ENCODE data around the gene SH3RF1. TPM values are rescaled to one million over a fixed set of nuclear protein-coding genes. Genes with fewer than 3 reads are reported as not detected.

SH3RF1 gene
- total and polyA plus RNA-seq, 7 experiments from 2014 or later: 0.08 to 3.8 (median 0.50) TPM; not detected in 3

GRCh38 chr4:169309326-169309967 lies 38.7 kb upstream of the SH3RF1 start:
- intact Hi-C loops (cut with micrococcal nuclease): no loop called here

DNA sequence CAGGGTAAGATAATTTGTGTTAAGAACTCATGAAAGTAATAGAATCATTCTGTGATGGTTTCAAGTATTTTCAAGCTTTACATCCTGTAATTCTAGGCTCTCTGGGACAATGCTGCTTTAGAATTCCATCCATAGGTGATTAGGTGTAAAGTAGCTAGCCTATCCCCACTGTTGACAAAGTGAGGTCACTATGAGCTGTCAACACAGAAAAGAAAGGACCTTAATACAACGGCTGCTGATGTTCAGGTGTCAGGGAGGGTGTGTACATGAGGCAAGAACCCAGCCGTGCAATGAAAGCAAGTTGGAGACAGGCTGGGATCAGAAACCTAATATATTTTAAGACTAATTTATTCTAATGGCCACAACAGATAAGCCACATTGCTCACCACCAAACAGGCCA lies 36.8 kb upstream of the SH3RF1 start:
- Mint-ChIP-seq H3K27ac (no peak overlapping the region), H3K36me3 (no peaks in the 10 kb centered on the region), H3K4me1 (no peaks in the 10 kb centered on the region), H3K9me3 (peaks cover 0 to 3% (median 0%) of the 10 kb centered on the region in 11 donors), H3K4me3 (no peak overlapping the region), H3K27me3 (peaks cover 0 to 7% (median 0%) of the 10 kb centered on the region in 5 donors)
- Histone ChIP-seq H3K36me3 (ENCODE audit: control insufficient read depth in 2 of 3, insufficient read depth in 3 of 3, low read length in 3 of 3) (no peaks in the 10 kb centered on the region), H3K4me3 (ENCODE audit: low read length) (no peak overlapping the region), H3K27ac (ENCODE audit: low read depth, low read length) (no peak overlapping the region), H3K9me3 (ENCODE audit: control insufficient read depth in 2 of 3, low read length in 3 of 3) (no peaks in the 10 kb centered on the region), H3K4me1 (ENCODE audit: control insufficient read depth in 2 of 2, insufficient read depth in 2 of 2, low read length in 2 of 2) (no peaks in the 10 kb centered on the region), H3K27me3 (ENCODE audit: control insufficient read depth in 2 of 2, insufficient read depth in 2 of 2, low read length in 2 of 2) (no peaks in the 10 kb centered on the region)
- ChIA-PET POLR2A (no interaction called here), CTCF (no interaction called here)
- ATAC-seq (no peak), DNase-seq (no peak)
- intact Hi-C loops (cut with micrococcal nuclease): no loop called here

More at GRCh38 chr4:169309326-169309967, 38.7 kb upstream of the SH3RF1 start:
- CTCF ChIA-PET: no interaction called here
- Histone ChIP-seq H3K4me1 (ENCODE audit: control insufficient read depth in 2 of 2, insufficient read depth in 2 of 2, low read length in 2 of 2) (no peaks in the 10 kb centered on the region), H3K9me3 (ENCODE audit: control insufficient read depth in 2 of 3, low read length in 3 of 3) (no peaks in the 10 kb centered on the region), H3K27ac (ENCODE audit: low read depth, low read length) (no peak overlapping the region), H3K27me3 (ENCODE audit: control insufficient read depth in 2 of 2, insufficient read depth in 2 of 2, low read length in 2 of 2) (no peaks in the 10 kb centered on the region), H3K36me3 (ENCODE audit: control insufficient read depth in 2 of 3, insufficient read depth in 3 of 3, low read length in 3 of 3) (no peaks in the 10 kb centered on the region), H3K4me3 (ENCODE audit: low read length) (no peak overlapping the region)
- H3K36me3 Mint-ChIP-seq: no peaks in the 10 kb centered on the region
- no peak overlapping the region for H3K27ac Mint-ChIP-seq
- POLR2A ChIA-PET: no interaction called here
- no peak for DNase-seq
- no peaks in the 10 kb centered on the region for H3K4me1 Mint-ChIP-seq
- H3K27me3 Mint-ChIP-seq: peaks cover 0 to 12% (median 0%) of the 10 kb centered on the region in 5 donors
- no peak overlapping the region for H3K4me3 Mint-ChIP-seq
- ATAC-seq: no peak
- H3K9me3 Mint-ChIP-seq: peaks cover 0 to 3% (median 0%) of the 10 kb centered on the region in 11 donors

DNA sequence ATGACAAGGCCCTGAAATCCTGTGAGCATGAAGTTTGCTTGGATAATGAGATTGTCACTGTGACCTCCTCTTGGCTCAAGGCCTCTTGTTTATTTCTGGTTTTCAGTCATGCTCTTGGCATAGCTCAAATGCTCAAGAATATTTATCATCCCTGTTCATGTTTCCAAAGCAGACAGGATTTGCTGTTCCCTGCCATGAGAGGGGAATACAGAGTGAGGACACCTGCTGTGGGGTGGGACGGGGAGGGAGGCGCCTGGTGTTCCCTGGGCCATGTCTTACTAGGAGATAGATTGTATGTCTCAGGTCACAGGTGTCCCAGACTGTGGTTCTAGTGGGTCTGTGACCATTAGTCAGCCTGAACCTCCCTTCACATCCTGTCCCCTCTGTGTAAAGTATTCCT lies 34.9 kb upstream of the SH3RF1 start:
- H3K4me3 Mint-ChIP-seq: no peak overlapping the region
- peaks cover 0 to 3% (median 0%) of the 10 kb centered on the region in 11 donors for H3K9me3 Mint-ChIP-seq
- ATAC-seq (no peak), DNase-seq (no peak)
- intact Hi-C loops (cut with micrococcal nuclease): no loop called here
- no peaks in the 10 kb centered on the region for H3K36me3 ChIP-seq (ENCODE audit: control insufficient read depth in 2 of 3, insufficient read depth in 3 of 3, low read length in 3 of 3)
- H3K27ac Mint-ChIP-seq: no peak overlapping the region
- H3K9me3 ChIP-seq (ENCODE audit: control insufficient read depth in 2 of 3, low read length in 3 of 3): no peaks in the 10 kb centered on the region
- no peaks in the 10 kb centered on the region for H3K4me1 ChIP-seq (ENCODE audit: control insufficient read depth in 2 of 2, insufficient read depth in 2 of 2, low read length in 2 of 2)
- ChIA-PET POLR2A (no interaction called here), CTCF (no interaction called here)
- H3K27ac ChIP-seq (ENCODE audit: low read depth, low read length): no peak overlapping the region
- H3K36me3 Mint-ChIP-seq: no peaks in the 10 kb centered on the region
- H3K27me3 Mint-ChIP-seq: peaks cover 0 to 4% (median 0%) of the 10 kb centered on the region in 5 donors
- H3K4me3 ChIP-seq (ENCODE audit: low read length): no peak overlapping the region
- H3K4me1 Mint-ChIP-seq: no peaks in the 10 kb centered on the region
- no peaks in the 10 kb centered on the region for H3K27me3 ChIP-seq (ENCODE audit: control insufficient read depth in 2 of 2, insufficient read depth in 2 of 2, low read length in 2 of 2)

- Histone ChIP-seq H3K27ac (ENCODE audit: low read depth, low read length) (no peak overlapping the region), H3K4me3 (ENCODE audit: low read length) (no peak overlapping the region), H3K27me3 (ENCODE audit: control insufficient read depth in 2 of 2, insufficient read depth in 2 of 2, low read length in 2 of 2) (no peaks in the 10 kb centered on the region), H3K36me3 (ENCODE audit: control insufficient read depth in 2 of 3, insufficient read depth in 3 of 3, low read length in 3 of 3) (no peaks in the 10 kb centered on the region), H3K4me1 (ENCODE audit: control insufficient read depth in 2 of 2, insufficient read depth in 2 of 2, low read length in 2 of 2) (no peaks in the 10 kb centered on the region), H3K9me3 (ENCODE audit: control insufficient read depth in 2 of 3, low read length in 3 of 3) (no peaks in the 10 kb centered on the region)
- no peaks in the 10 kb centered on the region for H3K36me3 Mint-ChIP-seq
- peaks cover 0 to 5% (median 0%) of the 10 kb centered on the region in 5 donors for H3K27me3 Mint-ChIP-seq
- ATAC-seq (no peak), DNase-seq (no peak)
- no peak overlapping the region for H3K27ac Mint-ChIP-seq
- no peak overlapping the region for H3K4me3 Mint-ChIP-seq
- no peaks in the 10 kb centered on the region for H3K4me1 Mint-ChIP-seq
- intact Hi-C loops (cut with micrococcal nuclease): no loop called here
- H3K9me3 Mint-ChIP-seq: peaks cover 0 to 4% (median 0%) of the 10 kb centered on the region in 11 donors
- POLR2A ChIA-PET: no interaction called here
- CTCF ChIA-PET: no interaction called here
Observed at GRCh38 chr4:169305173-169305572, 34.4 kb upstream of the SH3RF1 start.

DNA sequence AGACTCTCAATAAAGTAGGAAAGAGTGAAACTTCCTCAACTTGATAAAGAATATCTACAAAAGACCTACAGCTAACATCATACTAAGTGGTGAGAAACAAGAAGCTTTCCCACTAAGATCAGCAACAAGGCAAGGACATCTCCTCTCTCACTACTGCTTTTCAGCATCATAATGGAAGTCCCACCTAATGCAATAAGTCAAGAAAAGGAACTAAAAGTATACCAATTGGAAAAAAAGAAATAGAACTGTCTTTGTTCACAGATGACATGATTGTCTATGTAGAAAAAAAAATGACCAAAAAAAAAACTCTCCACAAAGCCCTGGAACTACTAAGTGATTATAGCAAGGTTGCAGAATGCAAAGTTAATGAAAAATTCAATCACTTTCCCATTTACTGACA lies 25.1 kb upstream of the SH3RF1 start:
- ChIA-PET POLR2A (no interaction called here), CTCF (no interaction called here)
- H3K27me3 ChIP-seq (ENCODE audit: control insufficient read depth in 2 of 2, insufficient read depth in 2 of 2, low read length in 2 of 2): no peaks in the 10 kb centered on the region
- H3K4me1 ChIP-seq (ENCODE audit: control insufficient read depth in 2 of 2, insufficient read depth in 2 of 2, low read length in 2 of 2): no peaks in the 10 kb centered on the region
- no peak overlapping the region for H3K27ac Mint-ChIP-seq
- H3K9me3 Mint-ChIP-seq: peaks cover 0 to 8% (median 0%) of the 10 kb centered on the region in 11 donors
- H3K4me3 Mint-ChIP-seq: no peak overlapping the region
- no peak overlapping the region for H3K4me3 ChIP-seq (ENCODE audit: low read length)
- no peaks in the 10 kb centered on the region for H3K36me3 ChIP-seq (ENCODE audit: control insufficient read depth in 2 of 3, insufficient read depth in 3 of 3, low read length in 3 of 3)
- H3K27ac ChIP-seq (ENCODE audit: low read depth, low read length): no peak overlapping the region
- DNase-seq: no peak
- ATAC-seq: no peak
- intact Hi-C loops (cut with micrococcal nuclease): no loop called here
- peaks cover 28 to 53% (median 45%) of the 10 kb centered on the region in 5 donors for H3K27me3 Mint-ChIP-seq
- no peaks in the 10 kb centered on the region for H3K9me3 ChIP-seq (ENCODE audit: control insufficient read depth in 2 of 3, low read length in 3 of 3)
- H3K4me1 Mint-ChIP-seq: peaks cover 0 to 5% (median 0%) of the 10 kb centered on the region in 7 donors
- peaks cover 0 to 8% (median 0%) of the 10 kb centered on the region in 5 donors for H3K36me3 Mint-ChIP-seq

DNA sequence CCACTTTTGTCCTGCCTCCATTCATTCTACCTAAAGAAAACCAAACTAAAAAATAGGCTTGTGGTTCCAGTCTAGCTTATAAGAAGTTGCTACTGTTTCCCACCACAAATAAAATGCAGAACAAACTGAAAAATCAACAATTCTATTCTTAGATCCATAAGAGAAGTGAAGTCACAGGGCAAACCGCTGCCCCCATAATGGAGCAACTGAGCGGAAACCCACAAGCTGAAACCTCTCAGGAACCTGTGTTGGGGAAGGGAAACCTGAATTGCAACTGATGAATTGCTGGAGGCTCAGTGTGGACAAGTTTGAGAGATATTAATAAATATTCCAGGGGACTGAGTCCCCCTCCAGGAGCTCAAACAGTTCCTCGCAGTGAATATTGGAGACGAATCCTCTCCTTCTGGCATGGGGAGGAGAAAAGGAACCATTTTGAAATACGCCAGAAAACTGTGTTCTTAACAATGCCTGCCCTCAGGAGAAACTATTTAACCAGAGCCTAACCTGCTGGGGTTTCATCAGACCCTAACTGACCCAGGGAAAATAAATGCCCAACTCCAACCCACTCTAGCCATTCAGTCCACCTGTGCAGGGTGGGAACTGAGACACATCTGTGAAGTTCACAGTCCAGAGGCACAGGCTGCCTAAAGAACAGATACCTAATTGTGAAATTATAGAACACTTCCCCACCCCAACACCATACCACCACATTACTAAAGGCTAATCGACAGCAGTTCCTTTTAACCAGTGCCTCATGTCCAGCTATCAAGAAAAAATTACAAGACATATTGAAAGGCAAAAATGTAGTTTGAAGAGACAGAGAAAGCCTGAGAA lies 22.8 kb upstream of the SH3RF1 start:
- POLR2A ChIA-PET: no interaction called here
- H3K27me3 Mint-ChIP-seq: peaks cover 28 to 53% (median 39%) of the 10 kb centered on the region in 5 donors

More for the DNA sequence above, 22.8 kb upstream of the SH3RF1 start:
- Mint-ChIP-seq H3K4me3 (peak overlapping the region in 1 of 10 donors; percentile 3), H3K27ac (no peak overlapping the region), H3K9me3 (peaks cover 0 to 8% (median 0%) of the 10 kb centered on the region in 11 donors), H3K36me3 (peaks cover 0 to 5% (median 0%) of the 10 kb centered on the region in 5 donors), H3K4me1 (peaks cover 0 to 5% (median 0%) of the 10 kb centered on the region in 7 donors)
- DNase-seq (no peak), ATAC-seq (peak; percentile 63)
- Histone ChIP-seq H3K27me3 (ENCODE audit: control insufficient read depth in 2 of 2, insufficient read depth in 2 of 2, low read length in 2 of 2) (no peaks in the 10 kb centered on the region), H3K4me3 (ENCODE audit: low read length) (no peak overlapping the region), H3K4me1 (ENCODE audit: control insufficient read depth in 2 of 2, insufficient read depth in 2 of 2, low read length in 2 of 2) (no peaks in the 10 kb centered on the region), H3K9me3 (ENCODE audit: control insufficient read depth in 2 of 3, low read length in 3 of 3) (no peaks in the 10 kb centered on the region), H3K36me3 (ENCODE audit: control insufficient read depth in 2 of 3, insufficient read depth in 3 of 3, low read length in 3 of 3) (no peaks in the 10 kb centered on the region), H3K27ac (ENCODE audit: low read depth, low read length) (no peak overlapping the region)
- intact Hi-C loops (cut with micrococcal nuclease): no loop called here
- CTCF ChIA-PET: no interaction called here
